ENCODE measurements around the gene IQUB. TPM values are rescaled to one million over a fixed set of nuclear protein-coding genes. Genes with fewer than 3 reads are reported as not detected.

IQUB gene
- total RNA-seq, 1 experiment from 2014 or later: 0.77 TPM

DNA sequence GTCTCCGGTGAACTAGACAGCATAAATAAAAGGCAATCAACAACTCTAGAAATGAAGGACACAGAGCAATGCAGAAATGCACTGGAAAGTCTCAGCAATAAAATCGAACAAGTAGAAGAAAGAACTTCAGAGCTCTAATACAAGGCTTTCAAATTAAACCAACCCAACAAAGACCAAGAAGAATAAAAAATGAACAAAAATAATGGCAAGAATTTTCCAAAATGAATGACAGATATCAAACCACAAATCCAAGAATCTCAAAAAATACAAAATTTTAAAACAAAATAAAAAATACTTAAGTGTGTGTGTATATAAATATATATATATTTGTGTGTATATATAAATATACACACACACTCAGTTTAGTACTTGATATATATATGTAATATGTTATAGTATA lies 110.8 kb downstream of the IQUB start:
- no peaks in the 10 kb centered on the region for H3K27me3 Mint-ChIP-seq (ENCODE audit: low read depth)
- peaks cover 35% of the 10 kb centered on the region for H3K9me3 Mint-ChIP-seq
- TF ChIP-seq PRRX2 (CRISPR knock-in tag; IDR thresholded peaks at IDR 0.05) (no peak), ZNF671 (CRISPR knock-in tag; IDR thresholded peaks at IDR 0.05) (no peak), ZNF416 (CRISPR knock-in tag; IDR thresholded peaks at IDR 0.05) (no peak), NR3C1 (CRISPR knock-in tag; conservative IDR thresholded peaks at IDR 0.05; ENCODE audit: low read depth) (no peak), HMGA2 (CRISPR knock-in tag; IDR thresholded peaks at IDR 0.05) (no peak), TP53 (CRISPR knock-in tag; IDR thresholded peaks at IDR 0.05) (no peak), GABPB1 (CRISPR knock-in tag; IDR thresholded peaks at IDR 0.05) (no peak)
- TF ChIP-seq, protein P1, sequence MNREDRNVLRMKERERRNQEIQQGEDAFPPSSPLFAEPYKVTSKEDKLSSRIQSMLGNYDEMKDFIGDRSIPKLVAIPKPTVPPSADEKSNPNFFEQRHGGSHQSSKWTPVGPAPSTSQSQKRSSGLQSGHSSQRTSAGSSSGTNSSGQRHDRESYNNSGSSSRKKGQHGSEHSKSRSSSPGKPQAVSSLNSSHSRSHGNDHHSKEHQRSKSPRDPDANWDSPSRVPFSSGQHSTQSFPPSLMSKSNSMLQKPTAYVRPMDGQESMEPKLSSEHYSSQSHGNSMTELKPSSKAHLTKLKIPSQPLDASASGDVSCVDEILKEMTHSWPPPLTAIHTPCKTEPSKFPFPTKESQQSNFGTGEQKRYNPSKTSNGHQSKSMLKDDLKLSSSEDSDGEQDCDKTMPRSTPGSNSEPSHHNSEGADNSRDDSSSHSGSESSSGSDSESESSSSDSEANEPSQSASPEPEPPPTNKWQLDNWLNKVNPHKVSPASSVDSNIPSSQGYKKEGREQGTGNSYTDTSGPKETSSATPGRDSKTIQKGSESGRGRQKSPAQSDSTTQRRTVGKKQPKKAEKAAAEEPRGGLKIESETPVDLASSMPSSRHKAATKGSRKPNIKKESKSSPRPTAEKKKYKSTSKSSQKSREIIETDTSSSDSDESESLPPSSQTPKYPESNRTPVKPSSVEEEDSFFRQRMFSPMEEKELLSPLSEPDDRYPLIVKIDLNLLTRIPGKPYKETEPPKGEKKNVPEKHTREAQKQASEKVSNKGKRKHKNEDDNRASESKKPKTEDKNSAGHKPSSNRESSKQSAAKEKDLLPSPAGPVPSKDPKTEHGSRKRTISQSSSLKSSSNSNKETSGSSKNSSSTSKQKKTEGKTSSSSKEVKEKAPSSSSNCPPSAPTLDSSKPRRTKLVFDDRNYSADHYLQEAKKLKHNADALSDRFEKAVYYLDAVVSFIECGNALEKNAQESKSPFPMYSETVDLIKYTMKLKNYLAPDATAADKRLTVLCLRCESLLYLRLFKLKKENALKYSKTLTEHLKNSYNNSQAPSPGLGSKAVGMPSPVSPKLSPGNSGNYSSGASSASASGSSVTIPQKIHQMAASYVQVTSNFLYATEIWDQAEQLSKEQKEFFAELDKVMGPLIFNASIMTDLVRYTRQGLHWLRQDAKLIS (CRISPR knock-in tag; IDR thresholded peaks at IDR 0.05; ENCODE audit: borderline replicate concordance): no peak
- TF ChIP-seq, protein P2, sequence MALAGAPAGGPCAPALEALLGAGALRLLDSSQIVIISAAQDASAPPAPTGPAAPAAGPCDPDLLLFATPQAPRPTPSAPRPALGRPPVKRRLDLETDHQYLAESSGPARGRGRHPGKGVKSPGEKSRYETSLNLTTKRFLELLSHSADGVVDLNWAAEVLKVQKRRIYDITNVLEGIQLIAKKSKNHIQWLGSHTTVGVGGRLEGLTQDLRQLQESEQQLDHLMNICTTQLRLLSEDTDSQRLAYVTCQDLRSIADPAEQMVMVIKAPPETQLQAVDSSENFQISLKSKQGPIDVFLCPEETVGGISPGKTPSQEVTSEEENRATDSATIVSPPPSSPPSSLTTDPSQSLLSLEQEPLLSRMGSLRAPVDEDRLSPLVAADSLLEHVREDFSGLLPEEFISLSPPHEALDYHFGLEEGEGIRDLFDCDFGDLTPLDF (CRISPR knock-in tag; IDR thresholded peaks at IDR 0.05): no peak
- TF ChIP-seq, protein P3, sequence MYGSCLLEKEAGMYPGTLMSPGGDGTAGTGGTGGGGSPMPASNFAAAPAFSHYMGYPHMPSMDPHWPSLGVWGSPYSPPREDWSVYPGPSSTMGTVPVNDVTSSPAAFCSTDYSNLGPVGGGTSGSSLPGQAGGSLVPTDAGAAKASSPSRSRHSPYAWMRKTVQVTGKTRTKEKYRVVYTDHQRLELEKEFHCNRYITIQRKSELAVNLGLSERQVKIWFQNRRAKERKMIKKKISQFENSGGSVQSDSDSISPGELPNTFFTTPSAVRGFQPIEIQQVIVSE (CRISPR knock-in tag; IDR thresholded peaks at IDR 0.05; ENCODE audit: borderline replicate concordance): no peak
- CTCF ChIA-PET: no interaction called here
- no peak overlapping the region for H3K27ac Mint-ChIP-seq
- ATAC-seq: no peak
- DNase-seq (ENCODE audit: low spot score): no peak
- H3K4me3 Mint-ChIP-seq: no peak overlapping the region
- H3K36me3 Mint-ChIP-seq: peaks cover 11% of the 10 kb centered on the region
- POLR2A ChIA-PET: interaction anchor here (0.5 kb wide), 1 partner anchor 511 kb away, joined by 3 read pairs; no protein-coding TSS in a partner anchor
- 0 out of 2 replicates have a peak, but pooled peaks cover 4% of the 10 kb centered on the region for H3K4me1 Mint-ChIP-seq

DNA sequence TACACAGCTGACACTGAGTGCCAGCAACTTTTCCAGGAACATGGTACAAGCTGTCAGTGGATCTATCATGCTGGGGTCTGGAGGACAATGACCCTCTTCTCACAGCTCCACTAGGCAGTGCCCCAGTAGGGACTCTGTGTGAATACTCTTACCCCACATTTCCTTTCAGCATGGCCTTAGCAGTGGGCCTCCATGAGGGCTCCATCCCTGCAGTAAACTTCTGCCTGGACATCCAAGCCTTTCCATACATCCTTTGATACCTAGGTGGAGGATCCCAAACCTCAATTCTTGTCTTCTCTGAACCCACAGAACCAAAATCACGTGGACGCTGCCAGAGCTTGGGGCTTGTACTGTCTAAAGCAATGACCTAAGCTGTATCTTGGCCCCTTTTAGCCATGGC lies 116.8 kb downstream of the IQUB start:
- H3K4me3 Mint-ChIP-seq: no peak overlapping the region
- peaks cover 30% of the 10 kb centered on the region for H3K36me3 Mint-ChIP-seq
- no peak overlapping the region for H3K27ac Mint-ChIP-seq
- DNase-seq (ENCODE audit: low spot score) (no peak), ATAC-seq (no peak)
- peaks cover 51% of the 10 kb centered on the region for H3K9me3 Mint-ChIP-seq
- CTCF ChIA-PET: no interaction called here
- POLR2A ChIA-PET: no interaction called here
- H3K27me3 Mint-ChIP-seq (ENCODE audit: low read depth): no peaks in the 10 kb centered on the region
- TF ChIP-seq, protein P4, sequence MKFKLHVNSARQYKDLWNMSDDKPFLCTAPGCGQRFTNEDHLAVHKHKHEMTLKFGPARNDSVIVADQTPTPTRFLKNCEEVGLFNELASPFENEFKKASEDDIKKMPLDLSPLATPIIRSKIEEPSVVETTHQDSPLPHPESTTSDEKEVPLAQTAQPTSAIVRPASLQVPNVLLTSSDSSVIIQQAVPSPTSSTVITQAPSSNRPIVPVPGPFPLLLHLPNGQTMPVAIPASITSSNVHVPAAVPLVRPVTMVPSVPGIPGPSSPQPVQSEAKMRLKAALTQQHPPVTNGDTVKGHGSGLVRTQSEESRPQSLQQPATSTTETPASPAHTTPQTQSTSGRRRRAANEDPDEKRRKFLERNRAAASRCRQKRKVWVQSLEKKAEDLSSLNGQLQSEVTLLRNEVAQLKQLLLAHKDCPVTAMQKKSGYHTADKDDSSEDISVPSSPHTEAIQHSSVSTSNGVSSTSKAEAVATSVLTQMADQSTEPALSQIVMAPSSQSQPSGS (CRISPR knock-in tag; IDR thresholded peaks at IDR 0.05; ENCODE audit: borderline replicate concordance, low read depth): no peak
- TF ChIP-seq, protein P5, sequence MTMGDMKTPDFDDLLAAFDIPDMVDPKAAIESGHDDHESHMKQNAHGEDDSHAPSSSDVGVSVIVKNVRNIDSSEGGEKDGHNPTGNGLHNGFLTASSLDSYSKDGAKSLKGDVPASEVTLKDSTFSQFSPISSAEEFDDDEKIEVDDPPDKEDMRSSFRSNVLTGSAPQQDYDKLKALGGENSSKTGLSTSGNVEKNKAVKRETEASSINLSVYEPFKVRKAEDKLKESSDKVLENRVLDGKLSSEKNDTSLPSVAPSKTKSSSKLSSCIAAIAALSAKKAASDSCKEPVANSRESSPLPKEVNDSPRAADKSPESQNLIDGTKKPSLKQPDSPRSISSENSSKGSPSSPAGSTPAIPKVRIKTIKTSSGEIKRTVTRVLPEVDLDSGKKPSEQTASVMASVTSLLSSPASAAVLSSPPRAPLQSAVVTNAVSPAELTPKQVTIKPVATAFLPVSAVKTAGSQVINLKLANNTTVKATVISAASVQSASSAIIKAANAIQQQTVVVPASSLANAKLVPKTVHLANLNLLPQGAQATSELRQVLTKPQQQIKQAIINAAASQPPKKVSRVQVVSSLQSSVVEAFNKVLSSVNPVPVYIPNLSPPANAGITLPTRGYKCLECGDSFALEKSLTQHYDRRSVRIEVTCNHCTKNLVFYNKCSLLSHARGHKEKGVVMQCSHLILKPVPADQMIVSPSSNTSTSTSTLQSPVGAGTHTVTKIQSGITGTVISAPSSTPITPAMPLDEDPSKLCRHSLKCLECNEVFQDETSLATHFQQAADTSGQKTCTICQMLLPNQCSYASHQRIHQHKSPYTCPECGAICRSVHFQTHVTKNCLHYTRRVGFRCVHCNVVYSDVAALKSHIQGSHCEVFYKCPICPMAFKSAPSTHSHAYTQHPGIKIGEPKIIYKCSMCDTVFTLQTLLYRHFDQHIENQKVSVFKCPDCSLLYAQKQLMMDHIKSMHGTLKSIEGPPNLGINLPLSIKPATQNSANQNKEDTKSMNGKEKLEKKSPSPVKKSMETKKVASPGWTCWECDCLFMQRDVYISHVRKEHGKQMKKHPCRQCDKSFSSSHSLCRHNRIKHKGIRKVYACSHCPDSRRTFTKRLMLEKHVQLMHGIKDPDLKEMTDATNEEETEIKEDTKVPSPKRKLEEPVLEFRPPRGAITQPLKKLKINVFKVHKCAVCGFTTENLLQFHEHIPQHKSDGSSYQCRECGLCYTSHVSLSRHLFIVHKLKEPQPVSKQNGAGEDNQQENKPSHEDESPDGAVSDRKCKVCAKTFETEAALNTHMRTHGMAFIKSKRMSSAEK (CRISPR knock-in tag; IDR thresholded peaks at IDR 0.05; ENCODE audit: borderline replicate concordance): no peak
- TF ChIP-seq SP1 (CRISPR knock-in tag; conservative IDR thresholded peaks at IDR 0.05) (no peak), ESRRA (CRISPR knock-in tag; IDR thresholded peaks at IDR 0.05; ENCODE audit: borderline replicate concordance) (no peak), NFE2L1 (CRISPR knock-in tag; IDR thresholded peaks at IDR 0.05) (no peak), GRHL2 (CRISPR knock-in tag; IDR thresholded peaks at IDR 0.05; ENCODE audit: insufficient replicate concordance, severe bottlenecking) (no peak), ZNF138 (CRISPR knock-in tag; conservative IDR thresholded peaks at IDR 0.05) (no peak), ZNF317 (CRISPR knock-in tag; IDR thresholded peaks at IDR 0.05; ENCODE audit: borderline replicate concordance, low read depth) (no peak)
- TF ChIP-seq, protein P6, sequence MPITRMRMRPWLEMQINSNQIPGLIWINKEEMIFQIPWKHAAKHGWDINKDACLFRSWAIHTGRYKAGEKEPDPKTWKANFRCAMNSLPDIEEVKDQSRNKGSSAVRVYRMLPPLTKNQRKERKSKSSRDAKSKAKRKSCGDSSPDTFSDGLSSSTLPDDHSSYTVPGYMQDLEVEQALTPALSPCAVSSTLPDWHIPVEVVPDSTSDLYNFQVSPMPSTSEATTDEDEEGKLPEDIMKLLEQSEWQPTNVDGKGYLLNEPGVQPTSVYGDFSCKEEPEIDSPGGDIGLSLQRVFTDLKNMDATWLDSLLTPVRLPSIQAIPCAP (CRISPR knock-in tag; IDR thresholded peaks at IDR 0.05): no peak
- TF ChIP-seq, protein P7, sequence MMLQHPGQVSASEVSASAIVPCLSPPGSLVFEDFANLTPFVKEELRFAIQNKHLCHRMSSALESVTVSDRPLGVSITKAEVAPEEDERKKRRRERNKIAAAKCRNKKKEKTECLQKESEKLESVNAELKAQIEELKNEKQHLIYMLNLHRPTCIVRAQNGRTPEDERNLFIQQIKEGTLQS (CRISPR knock-in tag; conservative IDR thresholded peaks at IDR 0.05): no peak
- TF ChIP-seq, protein P8, sequence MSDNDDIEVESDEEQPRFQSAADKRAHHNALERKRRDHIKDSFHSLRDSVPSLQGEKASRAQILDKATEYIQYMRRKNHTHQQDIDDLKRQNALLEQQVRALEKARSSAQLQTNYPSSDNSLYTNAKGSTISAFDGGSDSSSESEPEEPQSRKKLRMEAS (CRISPR knock-in tag; IDR thresholded peaks at IDR 0.05): no peak
- TF ChIP-seq, protein P9, sequence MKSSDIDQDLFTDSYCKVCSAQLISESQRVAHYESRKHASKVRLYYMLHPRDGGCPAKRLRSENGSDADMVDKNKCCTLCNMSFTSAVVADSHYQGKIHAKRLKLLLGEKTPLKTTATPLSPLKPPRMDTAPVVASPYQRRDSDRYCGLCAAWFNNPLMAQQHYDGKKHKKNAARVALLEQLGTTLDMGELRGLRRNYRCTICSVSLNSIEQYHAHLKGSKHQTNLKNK (CRISPR knock-in tag; IDR thresholded peaks at IDR 0.05): no peak
- no peaks in the 10 kb centered on the region for H3K4me1 Mint-ChIP-seq
